Osteocyte (in vitro differentiated cells): ENCODE results near the gene ARPC3. TPM values are rescaled to one million over a fixed set of nuclear protein-coding genes. Genes with fewer than 3 reads are reported as not detected.
"Not testable (repeated sequence)": the region's sequence is repeated elsewhere in the genome, so short reads cannot be mapped to it uniquely, and the experiment has no call there.

ENCODE experiments used
- DNase-seq: peaks from one replicate; pipeline ENCODE4 v3.0.0; 2021; ENCODE audit warnings: mixed read lengths; ENCODE audit not compliant: unreplicated experiment; ENCODE audit errors: extremely low spot score
- H3K27ac Mint-ChIP-seq: one replicate; pipeline ENCODE4 v1.8.0; 2021; ENCODE audit warnings: mild to moderate bottlenecking, mixed read lengths; ENCODE audit not compliant: unreplicated experiment
- H3K27me3 Mint-ChIP-seq: one replicate; pipeline ENCODE4 v1.8.0; 2021; ENCODE audit warnings: mixed read lengths; ENCODE audit not compliant: unreplicated experiment
- H3K36me3 Mint-ChIP-seq: one replicate; pipeline ENCODE4 v1.8.0; 2021; ENCODE audit warnings: mixed read lengths; ENCODE audit not compliant: unreplicated experiment
- H3K4me1 Mint-ChIP-seq: one replicate; pipeline ENCODE4 v1.8.0; 2021; ENCODE audit warnings: mixed read lengths; ENCODE audit not compliant: unreplicated experiment
- H3K4me3 Mint-ChIP-seq: one replicate; pipeline ENCODE4 v1.8.0; 2021; ENCODE audit warnings: mild to moderate bottlenecking, moderate library complexity, mixed read lengths; ENCODE audit not compliant: unreplicated experiment
- H3K9me3 Mint-ChIP-seq: one replicate; pipeline ENCODE4 v1.8.0; 2021; ENCODE audit warnings: mixed read lengths; ENCODE audit not compliant: unreplicated experiment
- total RNA-seq: library from RNA; stranded (reverse); gene quantifications from 2 replicates; pipeline ENCODE4 v1.2.1, GENCODE V29; 2021
- TF ChIP-seq, protein P1 (sequence below): fragments of 200-600 bp; sonication (generic); IDR thresholded peaks from 2 replicates; pipeline ENCODE4 v1.5.0; 2021; ENCODE audit warnings: antibody characterized with exemption, mild to moderate bottlenecking, moderate library complexity

Gene ARPC3
- total RNA-seq, 1 donor from 2014 or later: 221 TPM

DNA sequence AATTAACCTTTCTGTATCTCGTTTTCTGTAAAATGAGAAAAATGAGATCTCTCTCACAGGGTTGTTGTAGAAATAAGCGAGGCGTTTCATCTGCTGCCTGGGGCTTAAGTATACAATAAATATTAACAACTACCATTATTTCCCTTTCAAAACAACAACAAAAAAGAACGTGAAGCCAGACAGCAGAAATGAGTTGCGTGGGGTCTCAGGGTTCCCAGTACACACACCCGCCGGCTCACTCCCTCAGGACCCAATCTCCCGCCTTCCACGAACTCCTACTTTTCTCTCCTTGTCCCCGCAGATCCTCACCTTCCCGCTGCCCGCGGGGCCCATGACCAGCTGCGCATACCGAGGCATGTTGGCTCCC is 17.7 kb upstream of the ARPC3 start:
- H3K9me3 Mint-ChIP-seq: no peaks in the 10 kb centered on the region
- DNase-seq: no peak
- peak overlapping the region; percentile 100 for H3K4me3 Mint-ChIP-seq
- peaks cover 29% of the 10 kb centered on the region for H3K4me1 Mint-ChIP-seq
- TF ChIP-seq, protein P1, sequence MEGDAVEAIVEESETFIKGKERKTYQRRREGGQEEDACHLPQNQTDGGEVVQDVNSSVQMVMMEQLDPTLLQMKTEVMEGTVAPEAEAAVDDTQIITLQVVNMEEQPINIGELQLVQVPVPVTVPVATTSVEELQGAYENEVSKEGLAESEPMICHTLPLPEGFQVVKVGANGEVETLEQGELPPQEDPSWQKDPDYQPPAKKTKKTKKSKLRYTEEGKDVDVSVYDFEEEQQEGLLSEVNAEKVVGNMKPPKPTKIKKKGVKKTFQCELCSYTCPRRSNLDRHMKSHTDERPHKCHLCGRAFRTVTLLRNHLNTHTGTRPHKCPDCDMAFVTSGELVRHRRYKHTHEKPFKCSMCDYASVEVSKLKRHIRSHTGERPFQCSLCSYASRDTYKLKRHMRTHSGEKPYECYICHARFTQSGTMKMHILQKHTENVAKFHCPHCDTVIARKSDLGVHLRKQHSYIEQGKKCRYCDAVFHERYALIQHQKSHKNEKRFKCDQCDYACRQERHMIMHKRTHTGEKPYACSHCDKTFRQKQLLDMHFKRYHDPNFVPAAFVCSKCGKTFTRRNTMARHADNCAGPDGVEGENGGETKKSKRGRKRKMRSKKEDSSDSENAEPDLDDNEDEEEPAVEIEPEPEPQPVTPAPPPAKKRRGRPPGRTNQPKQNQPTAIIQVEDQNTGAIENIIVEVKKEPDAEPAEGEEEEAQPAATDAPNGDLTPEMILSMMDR: no peak
- H3K36me3 Mint-ChIP-seq: peaks cover 4% of the 10 kb centered on the region
- H3K27me3 Mint-ChIP-seq: no peaks in the 10 kb centered on the region
- peak overlapping the region; percentile 92 for H3K27ac Mint-ChIP-seq

DNA sequence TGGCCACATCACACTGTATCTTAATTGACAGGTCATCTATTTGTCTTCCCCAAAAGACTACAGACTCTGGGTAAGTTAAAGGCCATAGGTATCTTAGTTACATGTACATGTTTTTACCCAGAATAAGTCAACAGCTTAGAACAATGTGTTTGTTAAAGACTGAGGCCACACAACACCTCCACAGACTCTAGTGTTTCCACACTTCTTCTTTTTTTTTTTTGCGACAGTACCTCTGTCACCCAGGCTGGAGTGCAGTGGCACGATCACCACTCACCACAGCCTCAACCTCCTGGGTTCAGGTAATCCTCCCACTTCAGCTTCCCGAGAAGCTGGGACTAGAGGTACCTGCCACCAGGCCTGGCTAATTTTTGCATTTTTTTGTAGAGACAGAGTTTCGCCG is 16.7 kb upstream of the ARPC3 start:
- Mint-ChIP-seq H3K27me3 (no peaks in the 10 kb centered on the region), H3K36me3 (peaks cover 7% of the 10 kb centered on the region), H3K4me3 (peak overlapping the region; percentile 35), H3K4me1 (peaks cover 29% of the 10 kb centered on the region), H3K9me3 (no peaks in the 10 kb centered on the region), H3K27ac (no peak overlapping the region)
- TF ChIP-seq, protein P1: no peak
- no peak for DNase-seq

DNA sequence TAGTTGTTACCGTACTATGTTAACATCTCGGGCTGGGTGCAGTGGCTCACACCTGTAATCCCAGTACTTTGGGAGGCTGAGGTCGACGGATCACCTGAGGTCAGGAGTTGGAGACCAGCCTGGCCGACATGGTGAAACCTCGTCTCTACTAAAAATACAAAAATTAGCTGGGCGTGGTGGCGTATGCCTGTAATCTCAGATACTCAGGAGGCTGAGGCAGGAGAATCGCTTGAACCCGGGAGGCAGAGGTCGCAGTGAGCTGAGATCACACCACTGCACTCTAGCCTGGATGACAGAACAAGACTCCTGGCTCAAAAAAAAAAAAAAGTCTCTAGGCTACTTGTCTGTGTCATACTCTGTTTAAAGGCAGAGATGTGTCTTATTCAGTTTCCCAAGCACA is 15.6 kb upstream of the ARPC3 start:
- DNase-seq, H3K27ac Mint-ChIP-seq, H3K27me3 Mint-ChIP-seq, H3K36me3 Mint-ChIP-seq, H3K4me3 Mint-ChIP-seq, H3K9me3 Mint-ChIP-seq: not testable (repeated sequence)
- H3K4me1 Mint-ChIP-seq: peaks cover 29% of the 10 kb centered on the region

DNA sequence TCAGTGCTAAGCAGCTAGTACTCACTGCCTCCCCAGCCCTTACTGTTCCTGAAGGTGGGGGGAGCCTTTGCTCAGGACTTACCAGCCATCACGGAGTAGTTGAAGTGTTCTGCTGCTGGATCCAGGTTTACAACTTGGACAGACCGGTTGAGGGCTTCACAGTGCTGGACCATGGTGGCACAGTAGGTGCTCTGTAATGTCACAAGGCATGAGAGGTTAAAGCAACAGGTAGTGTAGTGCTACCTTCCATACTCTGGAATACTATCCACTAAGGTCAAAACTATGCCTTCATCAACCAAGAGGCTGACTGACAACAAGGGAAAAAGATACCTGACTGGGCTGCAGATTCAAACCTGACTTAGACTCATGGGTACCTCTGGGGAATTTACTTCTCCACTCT is 14.9 kb upstream of the ARPC3 start:
- no peaks in the 10 kb centered on the region for H3K9me3 Mint-ChIP-seq
- H3K27me3 Mint-ChIP-seq: no peaks in the 10 kb centered on the region
- DNase-seq: no peak
- TF ChIP-seq, protein P1: no peak
- peaks cover 7% of the 10 kb centered on the region for H3K36me3 Mint-ChIP-seq
- H3K27ac Mint-ChIP-seq: no peak overlapping the region
- H3K4me3 Mint-ChIP-seq: no peak overlapping the region
- peaks cover 24% of the 10 kb centered on the region for H3K4me1 Mint-ChIP-seq

- not testable (repeated sequence) for H3K4me1 Mint-ChIP-seq, H3K27ac Mint-ChIP-seq, H3K27me3 Mint-ChIP-seq, H3K9me3 Mint-ChIP-seq, DNase-seq, H3K4me3 Mint-ChIP-seq
- peaks cover 17% of the 10 kb centered on the region for H3K36me3 Mint-ChIP-seq
Measured at GRCh38 chr12:110461189-110461588, 11.1 kb upstream of the ARPC3 start.

DNA sequence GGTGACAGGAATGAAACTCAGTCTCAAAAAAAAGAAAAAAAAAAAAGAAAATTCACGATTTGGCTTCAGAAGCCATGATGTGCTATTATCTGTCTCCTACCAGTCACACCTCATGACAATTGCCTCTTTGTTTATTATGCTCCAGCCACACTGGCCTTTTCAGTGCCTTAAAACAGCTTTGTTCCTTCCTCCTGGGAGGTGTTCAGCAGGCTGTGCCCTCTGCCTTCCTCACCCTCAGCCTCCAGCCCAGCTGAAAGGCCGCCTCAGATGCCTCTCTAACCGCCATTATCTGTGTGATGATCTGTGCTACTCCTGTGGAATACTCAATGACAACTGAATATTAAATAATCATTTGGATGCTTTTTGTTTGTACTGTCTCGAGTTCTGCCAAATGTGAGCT is 8.6 kb upstream of the ARPC3 start:
- no peaks in the 10 kb centered on the region for H3K9me3 Mint-ChIP-seq
- peaks cover 17% of the 10 kb centered on the region for H3K36me3 Mint-ChIP-seq
- no peaks in the 10 kb centered on the region for H3K4me1 Mint-ChIP-seq
- TF ChIP-seq, protein P1: no peak
- H3K27ac Mint-ChIP-seq: no peak overlapping the region
- no peak overlapping the region for H3K4me3 Mint-ChIP-seq
- no peaks in the 10 kb centered on the region for H3K27me3 Mint-ChIP-seq
- no peak for DNase-seq
